Body of pancreas (tissue), 4 donors: Measurements from ENCODE around the gene RASGRP4. TPM values are rescaled to one million over a fixed set of nuclear protein-coding genes. Genes with fewer than 3 reads are reported as not detected.

ENCODE experiments used
- ATAC-seq: fragments of 150-250 bp; one replicate; pipeline ENCODE4 v1.9.1; 2016
- DNase-seq, 4 donors: peaks; one replicate each; pipeline ENCODE4 v3.0.0-alpha.2; 2019
- H3K27ac ChIP-seq, 4 donors: fragments of 200-600 bp; sonication (generic); 1 replicate in 3 of 4; 2 replicates in 1 of 4; pipeline versions ENCODE4 v1.5.1 to v1.6.1; 2016 to 2019; ENCODE audit warnings: mild to moderate bottlenecking in 1 of 4, mixed read lengths in 1 of 4, moderate library complexity in 1 of 4
- H3K27me3 ChIP-seq, 2 donors: fragments of 200-600 bp; sonication (generic); one replicate each; pipeline ENCODE4 v1.6.0; 2016; ENCODE audit warnings: mild to moderate bottlenecking in 1 of 2
- H3K36me3 ChIP-seq, 2 donors: fragments of 200-600 bp; sonication (generic); replicated peaks in 1 of 2; 2 replicates each; pipeline ENCODE4 v1.5.1; 2016; ENCODE audit warnings: low read depth in 2 of 2; ENCODE audit not compliant: insufficient read depth in 1 of 2
- H3K4me1 ChIP-seq: fragments of 200-600 bp; sonication (generic); one replicate; pipeline ENCODE4 v1.6.0; 2016
- H3K4me3 ChIP-seq, 2 donors: fragments of 200-600 bp; sonication (generic); 1 replicate in 1 of 2; 2 replicates in 1 of 2; pipeline ENCODE4 v1.5.1; 2016 to 2019
- H3K9me3 ChIP-seq, 3 donors: fragments of 200-600 bp; sonication (generic); 1 replicate in 2 of 3; 2 replicates in 1 of 3; pipeline ENCODE4 v1.5.1; 2016
- CTCF ChIP-seq, 7 experiments: fragments of 450-650 bp in 4 of 7; fragments of 200-600 bp in 3 of 7; sonication (generic) in 3 of 7; IDR thresholded peaks; one replicate each; pipeline ENCODE4 v1.5.1; 2016 to 2019; ENCODE audit warnings: antibody characterized with exemption in 7 of 7
- POLR2A ChIP-seq, 3 donors: fragments of 450-650 bp; IDR thresholded peaks; one replicate each; pipeline ENCODE4 v1.6.1; 2016; ENCODE audit warnings: antibody characterized with exemption in 3 of 3, mild to moderate bottlenecking in 2 of 3
- WGBS, 2 donors: methylation state at CpG; one replicate each; pipeline ENCODE4 v1.1.5; 2017; 5-methylcytosine and 5-hydroxymethylcytosine counted together
- intact Hi-C: fragments of 100-400 bp; cut with DNase I; formaldehyde crosslinking; loops from one replicate; pipeline ENCODE4 v1.15.1; 2023
- total RNA-seq, 2 donors: library from RNA; depleted of rRNA; stranded (reverse); fragments of >200 nt; gene quantifications; one replicate each; pipeline ENCODE4 v1.1.0, GENCODE V29; 2016

RASGRP4 gene
- total RNA-seq, 2 donors from 2014 or later, result 1.6 to 4.6 TPM

GRCh38 chr19:38448225-38448624, 22.2 kb upstream of the RASGRP4 start:
- TF ChIP-seq CTCF (IDR thresholded peaks at IDR 0.05) (no peak), POLR2A (IDR thresholded peaks at IDR 0.05) (no peak)
- Histone ChIP-seq H3K4me3 (no peak overlapping the region), H3K27me3 (no peaks in the 10 kb centered on the region), H3K36me3 (no peaks in the 10 kb centered on the region), H3K27ac (no peak overlapping the region), H3K9me3 (no peaks in the 10 kb centered on the region), H3K4me1 (no peaks in the 10 kb centered on the region)
- ATAC-seq (no peak), DNase-seq (no peak)
- intact Hi-C loops, result no loop called here
- 87 to 90% methylated on average over 8 to 9 of the region's 9 CpGs for WGBS, 2 donors

GRCh38 chr19:38445362-38445761, 19.3 kb upstream of the RASGRP4 start:
- TF ChIP-seq CTCF (IDR thresholded peaks at IDR 0.05) (no peak), POLR2A (IDR thresholded peaks at IDR 0.05) (no peak)
- Histone ChIP-seq H3K27me3 (no peaks in the 10 kb centered on the region), H3K4me1 (no peaks in the 10 kb centered on the region), H3K36me3 (no peaks in the 10 kb centered on the region), H3K27ac (no peak overlapping the region), H3K4me3 (no peak overlapping the region), H3K9me3 (no peaks in the 10 kb centered on the region)
- ATAC-seq, result no peak
- intact Hi-C loops, result no loop called here
- no peak for DNase-seq
- 88 to 91% methylated on average over 7 of the region's 7 CpGs for WGBS, 2 donors

- H3K27me3 ChIP-seq, result no peaks in the 10 kb centered on the region
- WGBS, 2 donors, result 43 to 76% methylated on average over 2 to 7 of the region's 7 CpGs
- intact Hi-C loops, result no loop called here
- DNase-seq (no peak), ATAC-seq (no peak)
- TF ChIP-seq CTCF (IDR thresholded peaks at IDR 0.05) (no peak), POLR2A (IDR thresholded peaks at IDR 0.05) (no peak)
- no peaks in the 10 kb centered on the region for H3K4me1 ChIP-seq
- H3K27ac ChIP-seq, result no peak overlapping the region
- no peaks in the 10 kb centered on the region for H3K36me3 ChIP-seq
- H3K9me3 ChIP-seq, result no peaks in the 10 kb centered on the region
- no peak overlapping the region for H3K4me3 ChIP-seq
Observed at GRCh38 chr19:38444026-38444425, 18.0 kb upstream of the RASGRP4 start.

GRCh38 chr19:38443458-38443999, 17.5 kb upstream of the RASGRP4 start:
- intact Hi-C loops, result no loop called here
- no peaks in the 10 kb centered on the region for H3K27me3 ChIP-seq
- ATAC-seq (no peak), DNase-seq (no peak)
- WGBS, 2 donors, result 61 to 66% methylated on average over 13 to 15 of the region's 15 CpGs
- no peak for TF ChIP-seq CTCF (IDR thresholded peaks at IDR 0.05)
- H3K4me1 ChIP-seq, result no peaks in the 10 kb centered on the region
- H3K9me3 ChIP-seq, result no peaks in the 10 kb centered on the region
- H3K4me3 ChIP-seq, result no peak overlapping the region
- H3K36me3 ChIP-seq, result no peaks in the 10 kb centered on the region
- no peak overlapping the region for H3K27ac ChIP-seq

- ATAC-seq, result no peak
Observed at GRCh38 chr19:38442736-38443135, 16.7 kb upstream of the RASGRP4 start.

More at GRCh38 chr19:38442736-38443135, 16.7 kb upstream of the RASGRP4 start:
- Histone ChIP-seq H3K36me3 (no peaks in the 10 kb centered on the region), H3K27ac (no peak overlapping the region), H3K27me3 (no peaks in the 10 kb centered on the region), H3K4me3 (no peak overlapping the region), H3K9me3 (no peaks in the 10 kb centered on the region), H3K4me1 (no peaks in the 10 kb centered on the region)
- TF ChIP-seq POLR2A (IDR thresholded peaks at IDR 0.05) (no peak), CTCF (IDR thresholded peaks at IDR 0.05) (no peak)
- intact Hi-C loops, result no loop called here
- DNase-seq, result no peak
- WGBS, 2 donors, result 59 to 68% methylated on average over 9 of the region's 9 CpGs
